CD4-positive, alpha-beta T cell treated with Interleukin-2 at 100 ng/mL for 4 hours (primary cell): ENCODE measurements around the gene KCNH4.
"Not testable (repeated sequence)": the region's sequence is repeated elsewhere in the genome, so short reads cannot be mapped to it uniquely, and the experiment has no call there.

Experiments used
- DNase-seq: peaks from one replicate; pipeline ENCODE4 v3.0.0-alpha.2; 2020; ENCODE audit warnings: low spot score

KCNH4 gene

DNA sequence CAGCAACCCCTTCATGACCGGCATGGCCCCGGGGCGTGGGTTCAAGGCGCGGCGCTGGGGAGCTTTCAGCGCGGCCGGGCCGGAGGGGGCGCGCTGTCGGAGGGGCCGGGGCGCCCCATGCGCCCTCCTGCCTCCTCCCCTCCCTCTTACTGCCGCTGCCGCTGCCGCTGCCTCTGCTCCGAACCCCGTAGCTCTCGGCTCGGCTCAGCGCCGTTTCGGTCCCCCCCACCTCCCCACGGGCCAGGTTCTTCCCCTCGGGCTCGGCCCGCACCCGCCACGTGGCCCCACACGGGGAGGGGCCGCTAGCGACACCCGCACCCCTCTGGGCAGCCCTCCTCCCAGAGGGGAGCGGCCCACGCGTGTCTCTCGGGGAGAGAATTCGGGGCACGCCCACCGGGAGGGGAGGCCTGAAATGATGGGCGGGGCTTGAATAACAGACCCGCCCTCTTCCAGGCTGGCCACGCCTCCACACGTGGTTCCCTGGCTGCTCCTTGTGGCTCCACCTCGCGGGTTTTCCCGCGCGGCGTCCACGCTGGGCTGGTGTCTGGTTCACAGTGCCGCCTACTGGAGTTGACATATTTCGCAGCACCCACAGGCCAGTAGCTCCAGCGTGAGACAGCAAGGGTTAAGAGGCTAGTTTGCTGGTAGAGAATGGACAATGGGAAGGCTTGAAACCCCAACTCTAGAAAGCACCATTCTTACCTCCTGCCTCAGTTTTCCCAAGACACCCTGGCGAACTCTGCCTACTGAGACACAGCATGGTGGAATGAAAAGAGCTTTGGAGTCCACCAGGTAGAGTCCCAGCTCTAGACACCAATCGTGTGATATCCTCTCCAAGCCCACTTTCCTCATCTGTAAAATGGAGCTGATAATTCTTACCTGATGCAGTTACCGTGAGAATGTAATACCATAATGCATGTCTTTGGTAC, at the start of gene KCNH4:
KCNH4 (minus strand) TSS at position 221 of the 929 bp plus-strand sequence; CDS start at position 24, 197 bp downstream.
- peak; percentile 92 for DNase-seq

DNA sequence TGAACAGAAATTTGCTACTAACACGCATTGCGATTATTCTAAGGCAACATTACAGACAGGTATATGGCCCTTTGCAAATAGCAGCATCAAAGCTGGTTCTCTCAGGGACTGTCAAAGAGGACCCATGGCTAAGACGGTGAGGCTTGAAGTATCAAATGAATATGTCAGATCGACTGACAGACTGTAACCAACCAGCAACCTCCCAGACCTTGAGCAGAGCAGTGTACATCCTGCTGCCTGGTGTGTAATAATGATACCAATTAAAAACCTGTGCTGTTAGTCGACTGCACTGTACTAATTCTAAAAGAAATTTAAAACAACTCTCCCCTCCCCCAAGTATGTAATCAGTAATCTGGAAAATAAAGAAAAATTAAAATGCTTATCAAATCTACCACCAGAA, 49.3 kb upstream of the KCNH4 start:
- no peak for DNase-seq

DNA sequence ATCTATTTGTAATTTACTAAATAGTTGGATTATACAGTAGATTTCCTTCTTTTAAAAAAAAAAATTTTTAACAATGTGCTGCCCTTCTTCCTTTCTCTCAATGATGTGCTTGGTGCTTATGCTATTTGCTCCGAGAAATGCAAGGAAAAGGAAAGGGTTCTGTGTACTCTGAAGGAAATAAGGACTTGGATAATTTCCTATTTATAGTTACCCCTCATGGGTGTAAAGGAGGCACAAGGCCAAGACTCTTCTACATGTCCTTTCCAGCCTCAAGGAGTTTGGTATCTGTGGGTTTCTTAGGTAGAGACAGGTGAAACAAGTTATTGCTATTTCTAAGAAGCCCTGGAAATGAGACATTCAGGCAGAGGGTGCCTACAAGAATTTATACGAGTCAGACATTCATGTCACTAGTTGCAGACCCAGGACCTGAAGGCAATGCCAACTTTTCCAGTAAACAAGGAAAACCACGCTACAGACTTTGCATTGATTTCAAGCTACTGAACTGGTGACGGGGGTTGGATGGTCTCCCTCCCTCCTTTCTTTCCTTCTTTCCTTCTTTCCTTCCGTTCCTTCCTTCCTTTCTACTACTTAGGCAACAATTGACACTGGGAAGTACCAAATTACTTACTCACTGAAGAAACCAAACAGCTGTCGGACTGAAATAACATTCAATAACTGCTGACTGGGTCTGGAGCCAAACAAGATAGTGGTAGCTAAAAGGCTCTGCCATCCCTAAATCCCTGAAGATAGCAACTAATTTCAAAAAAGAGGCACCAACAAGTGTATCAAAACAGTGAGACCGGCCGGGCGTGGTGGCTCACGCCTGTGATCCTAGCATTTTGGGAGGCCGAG, 47.1 kb upstream of the KCNH4 start:
- DNase-seq = no peak

DNA sequence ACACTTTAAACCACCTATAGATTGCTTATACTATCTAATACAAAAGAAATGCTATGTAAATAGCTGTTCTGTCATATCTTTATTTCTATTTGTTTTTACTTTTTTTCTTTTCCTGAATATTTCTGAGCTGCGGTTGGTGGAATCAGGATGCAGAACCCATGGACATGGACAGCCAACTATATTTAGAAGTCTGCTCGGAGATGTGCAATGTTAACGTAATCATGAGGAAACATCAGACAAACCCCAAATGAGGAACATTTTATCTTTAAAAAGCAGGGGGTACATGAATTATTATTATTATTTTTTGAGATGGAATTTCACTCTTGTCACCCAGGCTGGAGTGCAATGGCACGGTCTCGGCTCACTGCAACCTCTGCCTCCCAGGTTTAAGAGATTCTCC, 44.7 kb upstream of the KCNH4 start:
- DNase-seq = no peak

DNA sequence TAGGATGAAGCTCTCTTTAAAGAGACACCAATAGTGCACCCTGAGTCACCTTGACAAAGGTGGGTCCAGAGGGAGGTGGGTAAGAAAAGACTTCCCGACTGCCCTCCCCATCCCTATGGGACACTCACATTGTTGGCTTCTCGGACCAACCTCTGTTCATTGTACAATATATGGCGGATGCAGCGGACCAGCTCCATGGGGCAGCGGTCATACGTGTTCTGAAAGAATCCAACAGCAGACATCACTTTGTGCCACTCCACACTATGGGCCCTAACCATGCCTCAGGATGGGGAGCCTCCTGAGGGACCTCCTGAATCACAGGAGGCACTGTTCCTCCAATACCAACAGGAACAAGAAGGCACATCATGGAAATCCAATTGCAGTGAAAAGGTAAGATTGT, 43.7 kb upstream of the KCNH4 start:
- no peak for DNase-seq

GRCh38 chr17:42221886-42222745, 41.2 kb upstream of the KCNH4 start:
- DNase-seq = peak; percentile 64

GRCh38 chr17:42219280-42219679, 38.3 kb upstream of the KCNH4 start:
- not testable (repeated sequence) for DNase-seq

- DNase-seq = no peak
Measured at GRCh38 chr17:42214156-42214555, 33.2 kb upstream of the KCNH4 start.

DNA sequence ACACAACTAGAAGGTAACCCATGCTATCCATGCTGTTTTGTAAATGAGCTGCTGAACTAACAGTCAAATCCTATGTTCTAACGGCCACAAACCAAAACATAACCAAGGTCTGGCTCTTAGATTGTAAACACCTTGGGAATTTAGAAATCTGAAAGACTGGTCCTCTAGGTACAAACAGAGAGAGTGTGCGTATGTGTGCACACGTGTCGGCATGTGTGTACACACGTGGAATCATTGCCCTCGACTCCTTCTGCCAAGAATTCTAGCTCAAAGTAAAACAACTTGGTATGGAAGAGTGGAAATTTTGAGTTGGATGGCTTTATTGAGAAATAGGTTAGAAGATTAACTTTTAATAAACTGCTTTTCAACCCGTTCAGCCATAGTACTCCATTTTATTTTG, 31.4 kb upstream of the KCNH4 start:
- no peak for DNase-seq

- not testable (repeated sequence) for DNase-seq
Measured at GRCh38 chr17:42211921-42212341, 31.0 kb upstream of the KCNH4 start.

DNA sequence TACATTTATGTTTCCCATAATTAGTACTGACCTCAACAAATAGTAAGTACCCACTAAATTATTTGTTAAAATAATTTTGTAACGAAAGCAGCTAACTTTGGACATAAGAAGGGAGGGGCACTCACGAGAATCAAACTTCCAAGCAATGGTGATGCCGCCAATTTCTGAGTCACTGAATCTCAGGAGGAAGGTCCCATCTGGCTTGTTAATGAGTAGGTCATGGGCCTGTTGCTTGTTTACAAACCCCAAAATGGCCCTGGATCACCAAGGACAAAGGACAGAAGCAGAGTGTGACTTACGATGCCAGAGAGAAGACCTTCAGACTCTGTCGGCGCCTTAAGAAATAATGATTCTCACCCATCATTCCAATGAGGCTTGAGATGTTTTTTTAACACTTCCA, 29.1 kb upstream of the KCNH4 start:
- no peak for DNase-seq

- DNase-seq = not testable (repeated sequence)
Measured at GRCh38 chr17:42206153-42206612, 25.2 kb upstream of the KCNH4 start.

DNA sequence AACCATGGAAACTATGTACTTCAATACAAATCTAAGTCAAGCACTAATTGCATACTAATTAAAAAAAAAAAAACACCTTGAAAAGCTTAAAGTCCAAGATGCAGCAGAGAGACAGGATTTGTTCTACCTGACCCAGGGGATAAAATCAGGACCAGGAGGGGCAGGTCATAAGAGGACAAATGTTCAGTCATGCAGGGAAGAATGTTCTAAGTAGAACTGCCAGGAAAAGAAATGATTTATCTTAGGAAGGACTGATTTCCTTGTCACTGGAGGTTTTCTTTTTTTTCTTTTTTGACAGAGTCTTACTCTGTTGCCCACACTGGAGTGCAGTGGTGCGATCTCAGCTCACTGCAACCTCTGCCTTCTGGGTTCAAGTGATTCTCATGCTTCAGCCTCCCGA, 22.4 kb upstream of the KCNH4 start:
- DNase-seq = no peak

DNA sequence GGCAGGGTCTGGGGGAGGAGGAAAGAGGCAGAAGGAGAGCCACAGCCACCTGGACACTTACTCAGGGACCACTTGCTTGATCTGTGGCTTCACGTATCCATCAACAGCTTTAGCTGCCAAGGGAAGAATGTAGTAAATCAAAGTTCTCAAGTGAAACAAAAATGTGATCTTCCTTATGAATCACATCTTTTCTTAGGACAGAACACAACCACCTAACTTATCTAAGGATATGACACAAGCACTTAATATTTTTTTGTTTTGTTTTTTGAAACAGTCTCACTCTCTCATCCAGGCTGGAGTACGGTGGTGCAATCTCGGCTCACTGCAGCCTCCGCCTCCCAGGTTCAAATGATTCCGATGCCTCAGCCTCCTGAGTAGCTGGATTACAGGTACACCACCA, 21.8 kb upstream of the KCNH4 start:
- no peak for DNase-seq

- DNase-seq = no peak
Measured at GRCh38 chr17:42202159-42202558, 21.2 kb upstream of the KCNH4 start.

- DNase-seq = no peak
Measured at GRCh38 chr17:42201458-42201772, 20.5 kb upstream of the KCNH4 start.

- DNase-seq = no peak
Measured at GRCh38 chr17:42200706-42201457, 19.9 kb upstream of the KCNH4 start.

- DNase-seq = no peak
Measured at GRCh38 chr17:42199416-42200011, 18.6 kb upstream of the KCNH4 start.

- no peak for DNase-seq
Measured at GRCh38 chr17:42198897-42199296, 18.0 kb upstream of the KCNH4 start.

- no peak for DNase-seq
Measured at GRCh38 chr17:42197564-42198156, 16.7 kb upstream of the KCNH4 start.
